Measurements from ENCODE around the gene ARHGEF28. TPM values are rescaled to one million over a fixed set of nuclear protein-coding genes. Genes with fewer than 3 reads are reported as not detected.

The ARHGEF28 gene
- total and polyA plus RNA-seq, 9 of the 15 experiments (the other 6 are each of a cell fraction or from before 2014, with no cell fraction given), result 0.27 TPM; not detected in 8

DNA sequence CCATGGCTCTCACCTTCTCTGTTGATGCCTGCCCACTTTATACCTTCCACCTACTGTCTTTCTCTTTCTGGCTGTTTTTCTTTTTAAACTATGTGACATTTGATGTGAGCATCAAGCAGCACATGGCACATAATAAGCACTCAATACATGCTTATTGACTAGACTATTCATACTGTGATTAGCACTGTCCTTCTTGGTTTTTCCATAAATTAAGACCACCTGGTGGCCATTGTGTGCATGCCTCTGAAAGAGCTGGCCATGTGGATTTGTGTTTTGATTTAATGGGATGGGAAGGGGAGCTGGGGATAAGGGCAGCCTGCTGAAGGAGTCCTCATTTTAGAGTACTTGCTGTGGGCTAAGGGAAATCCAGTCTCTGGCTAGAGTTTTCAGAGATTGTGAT is 79.4 kb downstream of the ARHGEF28 start:
- H3K4me2 ChIP-seq (ENCODE audit: insufficient read depth, low read length), result no peak overlapping the region
- ChIA-PET CTCF (ENCODE audit: low intra/inter-chr PET ratio) (no interaction called here), POLR2A (interaction anchor here (1.1 kb wide), 1 partner anchor 95 kb away, joined by 3 read pairs; no protein-coding TSS in a partner anchor)
- no peaks in the 10 kb centered on the region for H3K9me1 ChIP-seq (ENCODE audit: control insufficient read depth, insufficient read depth, low read length)
- H3K36me3 ChIP-seq (ENCODE audit: control insufficient read depth, insufficient read depth, low read length), result no peaks in the 10 kb centered on the region
- H3K4me3 ChIP-seq, result no peak overlapping the region
- no peaks in the 10 kb centered on the region for H3K79me2 ChIP-seq (ENCODE audit: control insufficient read depth, insufficient read depth, low read length)
- no peaks in the 10 kb centered on the region for H3K4me1 ChIP-seq (replicated peaks in 1 of 2; ENCODE audit: control insufficient read depth in 2 of 2, insufficient read depth in 2 of 2, low read length in 2 of 2)
- no peaks in the 10 kb centered on the region for H4K20me1 ChIP-seq (replicated peaks; ENCODE audit: control insufficient read depth, insufficient read depth, low read length)
- DNase-seq (ENCODE audit: extremely low read depth in 1 of 4, low spot score in 3 of 4), result no peak
- no peaks in the 10 kb centered on the region for H3K9me3 ChIP-seq (replicated peaks; ENCODE audit: control insufficient read depth, insufficient read depth, low read depth, low read length)
- no peak overlapping the region for H3K27ac ChIP-seq (ENCODE audit: extremely low read depth, low read depth, low read length)
- peaks cover 2 to 5% of the 10 kb centered on the region in 2 experiments; a peak in 2 of 5 replicates for H3K27me3 ChIP-seq (ENCODE audit: control insufficient read depth in 2 of 2, insufficient read depth in 2 of 2, low read length in 2 of 2)
- intact Hi-C loops (cut with micrococcal nuclease) (no loop called here), in situ Hi-C loops (cut with MboI) (no loop called here)
- TF ChIP-seq, protein P1, sequence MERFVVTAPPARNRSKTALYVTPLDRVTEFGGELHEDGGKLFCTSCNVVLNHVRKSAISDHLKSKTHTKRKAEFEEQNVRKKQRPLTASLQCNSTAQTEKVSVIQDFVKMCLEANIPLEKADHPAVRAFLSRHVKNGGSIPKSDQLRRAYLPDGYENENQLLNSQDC (CRISPR knock-in tag; IDR thresholded peaks at IDR 0.05), result no peak
- no peak overlapping the region for H3K9ac ChIP-seq (ENCODE audit: insufficient read depth in 1 of 2, low read depth in 2 of 2, low read length in 2 of 2)
- BruUV-seq (replicated peaks), result no TSS peak
- no peak overlapping the region for H2AFZ ChIP-seq (ENCODE audit: low read depth, low read length)
- FAIRE-seq, result no peak
- ATAC-seq, result no peak

GRCh38 chr5:73706963-73707362 is 81.0 kb downstream of the ARHGEF28 start:
- H3K27me3 ChIP-seq (ENCODE audit: control insufficient read depth in 2 of 2, insufficient read depth in 2 of 2, low read length in 2 of 2), result peaks cover 2 to 5% of the 10 kb centered on the region in 2 experiments; a peak in 2 of 5 replicates
- DNase-seq (ENCODE audit: extremely low read depth in 1 of 4, low spot score in 3 of 4) (no peak), ATAC-seq (no peak), FAIRE-seq (no peak)
- H3K4me3 ChIP-seq, result no peak overlapping the region
- no peaks in the 10 kb centered on the region for H3K36me3 ChIP-seq (ENCODE audit: control insufficient read depth, insufficient read depth, low read length)
- in situ Hi-C loops (cut with MboI) (no loop called here), intact Hi-C loops (cut with micrococcal nuclease) (no loop called here)
- no TSS peak for BruUV-seq (replicated peaks)
- no peaks in the 10 kb centered on the region for H3K79me2 ChIP-seq (ENCODE audit: control insufficient read depth, insufficient read depth, low read length)
- WGBS (ENCODE audit: insufficient coverage, low coverage, missing lambda C conversion rate), result 0% methylated on average over 5 of the region's 5 CpGs
- no peak overlapping the region for H2AFZ ChIP-seq (ENCODE audit: low read depth, low read length)
- no peaks in the 10 kb centered on the region for H3K9me3 ChIP-seq (replicated peaks; ENCODE audit: control insufficient read depth, insufficient read depth, low read depth, low read length)
- H4K20me1 ChIP-seq (replicated peaks; ENCODE audit: control insufficient read depth, insufficient read depth, low read length), result no peaks in the 10 kb centered on the region
- TF ChIP-seq, protein P2, sequence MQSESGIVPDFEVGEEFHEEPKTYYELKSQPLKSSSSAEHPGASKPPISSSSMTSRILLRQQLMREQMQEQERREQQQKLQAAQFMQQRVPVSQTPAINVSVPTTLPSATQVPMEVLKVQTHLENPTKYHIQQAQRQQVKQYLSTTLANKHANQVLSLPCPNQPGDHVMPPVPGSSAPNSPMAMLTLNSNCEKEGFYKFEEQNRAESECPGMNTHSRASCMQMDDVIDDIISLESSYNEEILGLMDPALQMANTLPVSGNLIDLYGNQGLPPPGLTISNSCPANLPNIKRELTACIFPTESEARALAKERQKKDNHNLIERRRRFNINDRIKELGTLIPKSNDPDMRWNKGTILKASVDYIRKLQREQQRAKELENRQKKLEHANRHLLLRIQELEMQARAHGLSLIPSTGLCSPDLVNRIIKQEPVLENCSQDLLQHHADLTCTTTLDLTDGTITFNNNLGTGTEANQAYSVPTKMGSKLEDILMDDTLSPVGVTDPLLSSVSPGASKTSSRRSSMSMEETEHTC (IDR thresholded peaks at IDR 0.05), result no peak
- TF ChIP-seq GABPB1 (CRISPR knock-in tag; IDR thresholded peaks at IDR 0.05) (no peak), POLR2G (IDR thresholded peaks at IDR 0.05; ENCODE audit: low read depth, low read length) (no peak), FOXJ3 (CRISPR knock-in tag; IDR thresholded peaks at IDR 0.05) (no peak), ETS2 (tag; IDR thresholded peaks at IDR 0.05; ENCODE audit: borderline replicate concordance, poor library complexity, severe bottlenecking) (no peak), ZNF23 (CRISPR knock-in tag; IDR thresholded peaks at IDR 0.05) (no peak), TAF7 (tag; IDR thresholded peaks at IDR 0.05) (no peak), MXD1 (CRISPR knock-in tag; IDR thresholded peaks at IDR 0.05; ENCODE audit: borderline replicate concordance, poor library complexity, severe bottlenecking) (no peak)
- TF ChIP-seq, protein P3, sequence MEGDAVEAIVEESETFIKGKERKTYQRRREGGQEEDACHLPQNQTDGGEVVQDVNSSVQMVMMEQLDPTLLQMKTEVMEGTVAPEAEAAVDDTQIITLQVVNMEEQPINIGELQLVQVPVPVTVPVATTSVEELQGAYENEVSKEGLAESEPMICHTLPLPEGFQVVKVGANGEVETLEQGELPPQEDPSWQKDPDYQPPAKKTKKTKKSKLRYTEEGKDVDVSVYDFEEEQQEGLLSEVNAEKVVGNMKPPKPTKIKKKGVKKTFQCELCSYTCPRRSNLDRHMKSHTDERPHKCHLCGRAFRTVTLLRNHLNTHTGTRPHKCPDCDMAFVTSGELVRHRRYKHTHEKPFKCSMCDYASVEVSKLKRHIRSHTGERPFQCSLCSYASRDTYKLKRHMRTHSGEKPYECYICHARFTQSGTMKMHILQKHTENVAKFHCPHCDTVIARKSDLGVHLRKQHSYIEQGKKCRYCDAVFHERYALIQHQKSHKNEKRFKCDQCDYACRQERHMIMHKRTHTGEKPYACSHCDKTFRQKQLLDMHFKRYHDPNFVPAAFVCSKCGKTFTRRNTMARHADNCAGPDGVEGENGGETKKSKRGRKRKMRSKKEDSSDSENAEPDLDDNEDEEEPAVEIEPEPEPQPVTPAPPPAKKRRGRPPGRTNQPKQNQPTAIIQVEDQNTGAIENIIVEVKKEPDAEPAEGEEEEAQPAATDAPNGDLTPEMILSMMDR (IDR thresholded peaks at IDR 0.05 in 2 of 3, conservative IDR thresholded peaks at IDR 0.05 in 1 of 3; ENCODE audit: insufficient read depth in 2 of 3, low read depth in 1 of 3, low read length in 3 of 3), result no peak
- CTCF ChIA-PET (ENCODE audit: low intra/inter-chr PET ratio), result no interaction called here
- POLR2A ChIA-PET, result interaction anchor here (0.6 to 1.7 kb wide), 6 partner anchors 10 to 1060 kb away, joined by 3 to 5 read pairs (median 3); no protein-coding TSS in a partner anchor
- no peak overlapping the region for H3K9ac ChIP-seq (ENCODE audit: insufficient read depth in 1 of 2, low read depth in 2 of 2, low read length in 2 of 2)
- H3K4me1 ChIP-seq (replicated peaks in 1 of 2; ENCODE audit: control insufficient read depth in 2 of 2, insufficient read depth in 2 of 2, low read length in 2 of 2), result no peaks in the 10 kb centered on the region
- H3K27ac ChIP-seq (ENCODE audit: extremely low read depth, low read depth, low read length), result no peak overlapping the region
- no peaks in the 10 kb centered on the region for H3K9me1 ChIP-seq (ENCODE audit: control insufficient read depth, insufficient read depth, low read length)
- H3K4me2 ChIP-seq (ENCODE audit: insufficient read depth, low read length), result no peak overlapping the region
